ENCODE measurements around the gene ZNF107.

- no peak for TF ChIP-seq POLR2A (IDR thresholded peaks at IDR 0.05)
- TF ChIP-seq CTCF (IDR thresholded peaks at IDR 0.05) = no peak
Measured at GRCh38 chr7:64634406-64635062, 31.4 kb upstream of the ZNF107 start.
